HepG2 (cell line): ENCODE measurements around the gene CABLES2.
A peak's percentile ranks its signal among the peaks of the same experiment; 100 is the strongest.

ENCODE experiments used
- CREB1 ChIP-seq, 2 experiments: fragments of 450-650 bp in 1 of 2; IDR thresholded peaks; 2 replicates each; pipeline ENCODE4 v1.6.1; 2016 to 2017; ENCODE audit warnings: control low read depth in 1 of 2, mild to moderate bottlenecking in 1 of 2, missing compliant biosample characterization in 1 of 2, missing genetic modification characterization in 1 of 2
- CTCF ChIP-seq: sonication (generic); formaldehyde crosslinking; IDR thresholded peaks from 2 replicates; pipeline ENCODE4 v1.5.0; 2020; ENCODE audit warnings: mild to moderate bottlenecking, missing genetic modification reagents, moderate library complexity
- EP300 ChIP-seq, 3 experiments: sonication (generic) in 1 of 3; formaldehyde crosslinking in 1 of 3; IDR thresholded peaks; 2 replicates each; pipeline versions ENCODE4 v1.5.1 to v1.6.1; 2011 to 2020; ENCODE audit warnings: low read depth in 2 of 3, low read length in 2 of 3, borderline replicate concordance in 1 of 3, improper control_type of control experiment in 1 of 3, mild to moderate bottlenecking in 1 of 3, missing genetic modification reagents in 1 of 3, moderate library complexity in 1 of 3
- EZH2 ChIP-seq: conservative IDR thresholded peaks from 2 replicates; pipeline ENCODE4 v1.6.1; 2012; ENCODE audit warnings: mild to moderate bottlenecking, low read depth, low read length, moderate library complexity
- ISX ChIP-seq: sonication (generic); formaldehyde crosslinking; conservative IDR thresholded peaks from 2 replicates; pipeline ENCODE4 v1.5.0; 2020; ENCODE audit warnings: missing genetic modification reagents
- SIN3A ChIP-seq: IDR thresholded peaks from 2 replicates; pipeline ENCODE4 v1.6.1; 2011; ENCODE audit warnings: low read depth, mild to moderate bottlenecking, control low read depth, low read length, borderline replicate concordance
- USF2 ChIP-seq, 2 experiments: sonication (generic) in 1 of 2; formaldehyde crosslinking in 1 of 2; IDR thresholded peaks; 2 replicates each; pipeline versions ENCODE4 v1.5.1 to v1.6.1; 2011 to 2020; ENCODE audit warnings: borderline replicate concordance in 1 of 2, low read depth in 1 of 2, low read length in 1 of 2, mild to moderate bottlenecking in 1 of 2, missing genetic modification reagents in 1 of 2, moderate library complexity in 1 of 2
- TF ChIP-seq, protein P1 (sequence below): sonication (generic); formaldehyde crosslinking; IDR thresholded peaks from 2 replicates; pipeline ENCODE4 v1.9.0; 2021; ENCODE audit warnings: missing genetic modification reagents, mild to moderate bottlenecking, borderline replicate concordance
- TF ChIP-seq, protein P2 (sequence below): sonication (generic); formaldehyde crosslinking; IDR thresholded peaks from 2 replicates; pipeline ENCODE4 v1.4.0; 2020; ENCODE audit warnings: low read depth, missing genetic modification reagents
- TF ChIP-seq, protein P3 (sequence below): IDR thresholded peaks from 2 replicates; pipeline ENCODE4 v1.6.1; 2012; ENCODE audit warnings: inconsistent platforms

- TF ChIP-seq EP300 (IDR thresholded peaks at IDR 0.05; ENCODE audit: low read depth in 2 of 2, low read length in 2 of 2): no peak
- TF ChIP-seq EP300 (CRISPR knock-in tag; IDR thresholded peaks at IDR 0.05; ENCODE audit: borderline replicate concordance): peak; percentile 5
- no peak for TF ChIP-seq USF2 (IDR thresholded peaks at IDR 0.05; ENCODE audit: low read depth, low read length)
- no peak for TF ChIP-seq USF2 (CRISPR knock-in tag; IDR thresholded peaks at IDR 0.05; ENCODE audit: borderline replicate concordance)
- TF ChIP-seq ISX (CRISPR knock-in tag): 0 out of 2 replicates have a peak, but pooled peaks have one; percentile 65
- no peak for TF ChIP-seq CREB1 (IDR thresholded peaks at IDR 0.05)
- TF ChIP-seq CREB1 (CRISPR knock-in tag; IDR thresholded peaks at IDR 0.05): no peak
- TF ChIP-seq, protein P1, sequence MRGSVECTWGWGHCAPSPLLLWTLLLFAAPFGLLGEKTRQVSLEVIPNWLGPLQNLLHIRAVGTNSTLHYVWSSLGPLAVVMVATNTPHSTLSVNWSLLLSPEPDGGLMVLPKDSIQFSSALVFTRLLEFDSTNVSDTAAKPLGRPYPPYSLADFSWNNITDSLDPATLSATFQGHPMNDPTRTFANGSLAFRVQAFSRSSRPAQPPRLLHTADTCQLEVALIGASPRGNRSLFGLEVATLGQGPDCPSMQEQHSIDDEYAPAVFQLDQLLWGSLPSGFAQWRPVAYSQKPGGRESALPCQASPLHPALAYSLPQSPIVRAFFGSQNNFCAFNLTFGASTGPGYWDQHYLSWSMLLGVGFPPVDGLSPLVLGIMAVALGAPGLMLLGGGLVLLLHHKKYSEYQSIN (CRISPR knock-in tag): no peak
- peak; percentile 17; the same call in 1 of the 2 replicates for TF ChIP-seq CTCF (CRISPR knock-in tag)
- TF ChIP-seq, protein P2, sequence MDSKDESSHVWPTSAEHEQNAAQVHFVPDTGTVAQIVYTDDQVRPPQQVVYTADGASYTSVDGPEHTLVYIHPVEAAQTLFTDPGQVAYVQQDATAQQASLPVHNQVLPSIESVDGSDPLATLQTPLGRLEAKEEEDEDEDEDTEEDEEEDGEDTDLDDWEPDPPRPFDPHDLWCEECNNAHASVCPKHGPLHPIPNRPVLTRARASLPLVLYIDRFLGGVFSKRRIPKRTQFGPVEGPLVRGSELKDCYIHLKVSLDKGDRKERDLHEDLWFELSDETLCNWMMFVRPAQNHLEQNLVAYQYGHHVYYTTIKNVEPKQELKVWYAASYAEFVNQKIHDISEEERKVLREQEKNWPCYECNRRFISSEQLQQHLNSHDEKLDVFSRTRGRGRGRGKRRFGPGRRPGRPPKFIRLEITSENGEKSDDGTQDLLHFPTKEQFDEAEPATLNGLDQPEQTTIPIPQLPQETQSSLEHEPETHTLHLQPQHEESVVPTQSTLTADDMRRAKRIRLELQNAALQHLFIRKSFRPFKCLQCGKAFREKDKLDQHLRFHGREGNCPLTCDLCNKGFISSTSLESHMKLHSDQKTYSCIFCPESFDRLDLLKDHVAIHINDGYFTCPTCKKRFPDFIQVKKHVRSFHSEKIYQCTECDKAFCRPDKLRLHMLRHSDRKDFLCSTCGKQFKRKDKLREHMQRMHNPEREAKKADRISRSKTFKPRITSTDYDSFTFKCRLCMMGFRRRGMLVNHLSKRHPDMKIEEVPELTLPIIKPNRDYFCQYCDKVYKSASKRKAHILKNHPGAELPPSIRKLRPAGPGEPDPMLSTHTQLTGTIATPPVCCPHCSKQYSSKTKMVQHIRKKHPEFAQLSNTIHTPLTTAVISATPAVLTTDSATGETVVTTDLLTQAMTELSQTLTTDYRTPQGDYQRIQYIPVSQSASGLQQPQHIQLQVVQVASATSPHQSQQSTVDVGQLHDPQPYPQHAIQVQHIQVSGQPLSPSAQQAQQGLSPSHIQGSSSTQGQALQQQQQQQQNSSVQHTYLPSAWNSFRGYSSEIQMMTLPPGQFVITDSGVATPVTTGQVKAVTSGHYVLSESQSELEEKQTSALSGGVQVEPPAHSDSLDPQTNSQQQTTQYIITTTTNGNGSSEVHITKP: peak; percentile 70; the same call in 1 of the 2 replicates
- TF ChIP-seq EZH2: no peak
- 0 out of 2 replicates have a peak, but pooled peaks have one; percentile 20 for TF ChIP-seq SIN3A
- TF ChIP-seq, protein P3, sequence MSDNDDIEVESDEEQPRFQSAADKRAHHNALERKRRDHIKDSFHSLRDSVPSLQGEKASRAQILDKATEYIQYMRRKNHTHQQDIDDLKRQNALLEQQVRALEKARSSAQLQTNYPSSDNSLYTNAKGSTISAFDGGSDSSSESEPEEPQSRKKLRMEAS: peak; percentile 95
Measured at GRCh38 chr20:62367633-62368391, 39.3 kb downstream of the CABLES2 start.
